Natural killer cell treated with Interleukin-12 subunit alpha and Interleukin-12 subunit beta and Interleukin-15 and Interleukin-18, amount 100 ng/mL, for 72 hours (primary cell): ENCODE data around the gene ADCY1. TPM values are rescaled to one million over a fixed set of nuclear protein-coding genes. Genes with fewer than 3 reads are reported as not detected.

Experiments used
- ATAC-seq, 2 donors: fragments of 150-1000 bp; cut with Tn5 transposase in 1 of 2; sonication (Bioruptor Pico), chemical (Tn5 transposase) in 1 of 2; 2 replicates each; pipeline ENCODE4 v1.10.0; 2021
- DNase-seq: peaks from one replicate; pipeline ENCODE4 v3.0.0; 2022; ENCODE audit warnings: low spot score
- H3K27ac Mint-ChIP-seq, 2 donors: 1 replicate in 1 of 2; 2 replicates in 1 of 2; pipeline ENCODE4 v1.8.0; 2022; ENCODE audit warnings: mixed read lengths in 2 of 2, mild to moderate bottlenecking in 1 of 2, moderate library complexity in 1 of 2
- H3K27me3 Mint-ChIP-seq, 2 donors: 1 replicate in 1 of 2; 2 replicates in 1 of 2; pipeline ENCODE4 v1.8.0; 2022; ENCODE audit warnings: mixed read lengths in 2 of 2
- H3K36me3 Mint-ChIP-seq: one replicate; pipeline ENCODE4 v1.8.0; 2022; ENCODE audit warnings: mixed read lengths
- H3K4me1 Mint-ChIP-seq, 2 donors: 1 replicate in 1 of 2; 2 replicates in 1 of 2; pipeline ENCODE4 v1.8.0; 2022; ENCODE audit warnings: low read depth in 2 of 2, mixed read lengths in 2 of 2, mild to moderate bottlenecking in 1 of 2
- H3K4me3 Mint-ChIP-seq: one replicate; pipeline ENCODE4 v1.8.0; 2022; ENCODE audit warnings: mixed read lengths
- H3K9me3 Mint-ChIP-seq: 2 replicates; pipeline ENCODE4 v1.8.0; 2022; ENCODE audit warnings: mixed read lengths
- total RNA-seq, 2 donors: library from RNA; stranded (reverse); gene quantifications; one replicate each; pipeline ENCODE4 v1.2.3, GENCODE V29; 2022

ADCY1 gene
- total RNA-seq, 2 donors from 2014 or later = 0.10 to 1.4 TPM

GRCh38 chr7:45651540-45651939 lies 77.4 kb downstream of the ADCY1 start:
- H3K4me1 Mint-ChIP-seq = no peaks in the 10 kb centered on the region
- H3K27me3 Mint-ChIP-seq = no peaks in the 10 kb centered on the region
- DNase-seq (no peak), ATAC-seq (no peak)
- H3K27ac Mint-ChIP-seq = no peak overlapping the region
- H3K9me3 Mint-ChIP-seq = no peaks in the 10 kb centered on the region
- no peaks in the 10 kb centered on the region for H3K36me3 Mint-ChIP-seq
- no peak overlapping the region for H3K4me3 Mint-ChIP-seq

- H3K27me3 Mint-ChIP-seq = no peaks in the 10 kb centered on the region
- H3K36me3 Mint-ChIP-seq = no peaks in the 10 kb centered on the region
- no peak overlapping the region for H3K27ac Mint-ChIP-seq
- H3K4me1 Mint-ChIP-seq = no peaks in the 10 kb centered on the region
- no peak for DNase-seq
- H3K4me3 Mint-ChIP-seq = no peak overlapping the region
- no peak for ATAC-seq
- no peaks in the 10 kb centered on the region for H3K9me3 Mint-ChIP-seq
These were observed 78.5 kb downstream of the ADCY1 start for GRCh38 chr7:45652630-45653029.

GRCh38 chr7:45653209-45653907 lies 79.2 kb downstream of the ADCY1 start:
- no peaks in the 10 kb centered on the region for H3K27me3 Mint-ChIP-seq
- no peaks in the 10 kb centered on the region for H3K36me3 Mint-ChIP-seq
- H3K4me3 Mint-ChIP-seq = no peak overlapping the region
- H3K4me1 Mint-ChIP-seq = no peaks in the 10 kb centered on the region
- no peak for DNase-seq
- H3K9me3 Mint-ChIP-seq = no peaks in the 10 kb centered on the region
- H3K27ac Mint-ChIP-seq = no peak overlapping the region
- no peak for ATAC-seq

GRCh38 chr7:45654341-45654740 lies 80.2 kb downstream of the ADCY1 start:
- no peaks in the 10 kb centered on the region for H3K27me3 Mint-ChIP-seq
- no peak overlapping the region for H3K4me3 Mint-ChIP-seq
- ATAC-seq (no peak), DNase-seq (no peak)
- no peaks in the 10 kb centered on the region for H3K4me1 Mint-ChIP-seq
- H3K27ac Mint-ChIP-seq = no peak overlapping the region
- no peaks in the 10 kb centered on the region for H3K9me3 Mint-ChIP-seq
- no peaks in the 10 kb centered on the region for H3K36me3 Mint-ChIP-seq

GRCh38 chr7:45655539-45655938 lies 81.4 kb downstream of the ADCY1 start:
- no peak for ATAC-seq

GRCh38 chr7:45656431-45656830 lies 82.3 kb downstream of the ADCY1 start:
- Mint-ChIP-seq H3K4me3 (no peak overlapping the region), H3K27me3 (no peaks in the 10 kb centered on the region), H3K9me3 (no peaks in the 10 kb centered on the region), H3K27ac (no peak overlapping the region), H3K36me3 (no peaks in the 10 kb centered on the region), H3K4me1 (no peaks in the 10 kb centered on the region)
- DNase-seq (no peak), ATAC-seq (no peak)

More at GRCh38 chr7:45655539-45655938, 81.4 kb downstream of the ADCY1 start:
- no peak for DNase-seq
- no peaks in the 10 kb centered on the region for H3K27me3 Mint-ChIP-seq
- no peaks in the 10 kb centered on the region for H3K9me3 Mint-ChIP-seq
- no peak overlapping the region for H3K27ac Mint-ChIP-seq
- no peaks in the 10 kb centered on the region for H3K4me1 Mint-ChIP-seq
- H3K36me3 Mint-ChIP-seq = no peaks in the 10 kb centered on the region
- H3K4me3 Mint-ChIP-seq = no peak overlapping the region

GRCh38 chr7:45657136-45657889 lies 83.1 kb downstream of the ADCY1 start:
- Mint-ChIP-seq H3K27me3 (no peaks in the 10 kb centered on the region), H3K36me3 (no peaks in the 10 kb centered on the region), H3K27ac (no peak overlapping the region), H3K4me3 (no peak overlapping the region), H3K9me3 (no peaks in the 10 kb centered on the region), H3K4me1 (no peaks in the 10 kb centered on the region)
- ATAC-seq = peak; percentile 25 to 41
- no peak for DNase-seq

- no peak for DNase-seq
- Mint-ChIP-seq H3K36me3 (no peaks in the 10 kb centered on the region), H3K4me1 (no peaks in the 10 kb centered on the region), H3K9me3 (no peaks in the 10 kb centered on the region), H3K4me3 (no peak overlapping the region), H3K27ac (no peak overlapping the region), H3K27me3 (no peaks in the 10 kb centered on the region)
- ATAC-seq = no peak
These were observed 83.9 kb downstream of the ADCY1 start for GRCh38 chr7:45657890-45658715.

GRCh38 chr7:45658716-45659495 lies 84.7 kb downstream of the ADCY1 start:
- ATAC-seq (no peak), DNase-seq (no peak)
- Mint-ChIP-seq H3K27me3 (no peaks in the 10 kb centered on the region), H3K36me3 (no peaks in the 10 kb centered on the region), H3K27ac (no peak overlapping the region), H3K4me1 (no peaks in the 10 kb centered on the region), H3K9me3 (no peaks in the 10 kb centered on the region), H3K4me3 (no peak overlapping the region)

- H3K4me1 Mint-ChIP-seq = no peaks in the 10 kb centered on the region
- no peak overlapping the region for H3K27ac Mint-ChIP-seq
- H3K4me3 Mint-ChIP-seq = no peak overlapping the region
- H3K9me3 Mint-ChIP-seq = no peaks in the 10 kb centered on the region
- H3K27me3 Mint-ChIP-seq = no peaks in the 10 kb centered on the region
- no peaks in the 10 kb centered on the region for H3K36me3 Mint-ChIP-seq
- no peak for ATAC-seq
- DNase-seq = no peak
These were observed 85.5 kb downstream of the ADCY1 start for GRCh38 chr7:45659496-45660139.

GRCh38 chr7:45660201-45660900 lies 86.2 kb downstream of the ADCY1 start:
- Mint-ChIP-seq H3K9me3 (no peaks in the 10 kb centered on the region), H3K4me3 (no peak overlapping the region), H3K4me1 (no peaks in the 10 kb centered on the region), H3K27ac (no peak overlapping the region), H3K36me3 (no peaks in the 10 kb centered on the region), H3K27me3 (no peaks in the 10 kb centered on the region)
- DNase-seq = no peak
- ATAC-seq = no peak

- Mint-ChIP-seq H3K4me3 (no peak overlapping the region), H3K36me3 (no peaks in the 10 kb centered on the region), H3K4me1 (no peaks in the 10 kb centered on the region), H3K27me3 (peaks cover 0 to 2% of the 10 kb centered on the region in 2 donors), H3K27ac (no peak overlapping the region), H3K9me3 (no peaks in the 10 kb centered on the region)
- ATAC-seq (no peak), DNase-seq (no peak)
These were observed 86.7 kb downstream of the ADCY1 start for GRCh38 chr7:45660901-45661211.
